ENCODE data around the gene ACOT11.

DNA sequence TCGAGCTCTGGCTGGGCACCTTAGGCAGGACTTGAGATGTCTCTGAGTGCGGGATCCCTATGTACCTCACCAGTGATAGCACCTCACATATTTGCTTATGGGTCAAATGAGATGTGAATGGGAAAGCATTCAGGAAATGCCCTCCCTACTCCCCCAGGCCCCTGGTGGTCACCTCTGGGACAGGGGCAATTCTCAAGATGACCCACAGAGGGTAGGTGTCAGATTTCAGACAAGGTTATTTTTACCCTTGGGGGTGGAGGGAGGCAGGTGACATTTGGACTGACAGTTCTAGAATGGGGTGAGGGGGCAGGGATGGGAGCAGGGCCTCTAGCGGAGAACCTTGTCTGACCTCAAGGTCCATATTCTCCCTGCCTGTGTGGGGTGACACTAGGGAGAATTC is 27.1 kb downstream of the ACOT11 start:
- TF ChIP-seq, protein P1, sequence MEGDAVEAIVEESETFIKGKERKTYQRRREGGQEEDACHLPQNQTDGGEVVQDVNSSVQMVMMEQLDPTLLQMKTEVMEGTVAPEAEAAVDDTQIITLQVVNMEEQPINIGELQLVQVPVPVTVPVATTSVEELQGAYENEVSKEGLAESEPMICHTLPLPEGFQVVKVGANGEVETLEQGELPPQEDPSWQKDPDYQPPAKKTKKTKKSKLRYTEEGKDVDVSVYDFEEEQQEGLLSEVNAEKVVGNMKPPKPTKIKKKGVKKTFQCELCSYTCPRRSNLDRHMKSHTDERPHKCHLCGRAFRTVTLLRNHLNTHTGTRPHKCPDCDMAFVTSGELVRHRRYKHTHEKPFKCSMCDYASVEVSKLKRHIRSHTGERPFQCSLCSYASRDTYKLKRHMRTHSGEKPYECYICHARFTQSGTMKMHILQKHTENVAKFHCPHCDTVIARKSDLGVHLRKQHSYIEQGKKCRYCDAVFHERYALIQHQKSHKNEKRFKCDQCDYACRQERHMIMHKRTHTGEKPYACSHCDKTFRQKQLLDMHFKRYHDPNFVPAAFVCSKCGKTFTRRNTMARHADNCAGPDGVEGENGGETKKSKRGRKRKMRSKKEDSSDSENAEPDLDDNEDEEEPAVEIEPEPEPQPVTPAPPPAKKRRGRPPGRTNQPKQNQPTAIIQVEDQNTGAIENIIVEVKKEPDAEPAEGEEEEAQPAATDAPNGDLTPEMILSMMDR (conservative IDR thresholded peaks at IDR 0.05) = no peak
- no peak for TF ChIP-seq EZH2 (IDR thresholded peaks at IDR 0.05; ENCODE audit: low read depth)

Measured in PC-9 (cell line).